Liver (tissue), 9 donors: ENCODE results near the gene ERBIN. TPM values are rescaled to one million over a fixed set of nuclear protein-coding genes. Genes with fewer than 3 reads are reported as not detected.

Experiments
- DNase-seq: peaks from one replicate; pipeline ENCODE4 v3.0.0-alpha.2; 2017; ENCODE audit warnings: low spot score
- H3K27ac ChIP-seq, 2 donors: one replicate each; pipeline ENCODE4 v1.7.0; 2013; ENCODE audit warnings: inconsistent platforms in 2 of 2, low read length in 2 of 2, control low read depth in 1 of 2, low read depth in 1 of 2, mild to moderate bottlenecking in 1 of 2
- H3K27me3 ChIP-seq, 4 donors: one replicate each; pipeline versions ENCODE4 v1.6.1 to v1.7.0; 2013; ENCODE audit warnings: low read length in 3 of 4, inconsistent platforms in 1 of 4, mild to moderate bottlenecking in 1 of 4, moderate library complexity in 1 of 4; ENCODE audit not compliant: control insufficient read depth in 4 of 4, insufficient read depth in 4 of 4
- H3K36me3 ChIP-seq, 4 donors: one replicate each; pipeline versions ENCODE4 v1.6.1 to v1.7.0; 2013; ENCODE audit warnings: low read length in 3 of 4, mild to moderate bottlenecking in 3 of 4, low read depth in 1 of 4, moderate library complexity in 1 of 4; ENCODE audit not compliant: control insufficient read depth in 4 of 4, insufficient read depth in 3 of 4
- H3K4me1 ChIP-seq, 4 donors: one replicate each; pipeline versions ENCODE4 v1.6.1 to v1.7.0; 2013; ENCODE audit warnings: low read length in 3 of 4, mild to moderate bottlenecking in 3 of 4, moderate library complexity in 1 of 4; ENCODE audit not compliant: control insufficient read depth in 4 of 4, insufficient read depth in 4 of 4
- H3K4me3 ChIP-seq, 3 donors: one replicate each; pipeline versions ENCODE4 v1.6.1 to v1.7.0; 2013; ENCODE audit warnings: low read length in 3 of 3, control low read depth in 1 of 3, low read depth in 1 of 3, mild to moderate bottlenecking in 1 of 3
- H3K9ac ChIP-seq, 2 donors: one replicate each; pipeline ENCODE4 v1.7.0; 2013; ENCODE audit warnings: low read length in 2 of 2, mild to moderate bottlenecking in 2 of 2, moderate library complexity in 2 of 2, control low read depth in 1 of 2, low read depth in 1 of 2
- H3K9me3 ChIP-seq, 4 donors: one replicate each; pipeline versions ENCODE4 v1.6.1 to v1.7.0; 2013; ENCODE audit warnings: low read length in 3 of 4; ENCODE audit not compliant: control insufficient read depth in 4 of 4
- ATF3 ChIP-seq: IDR thresholded peaks from 2 replicates; pipeline ENCODE4 v1.6.1; 2016; ENCODE audit warnings: antibody characterized with exemption
- EGR1 ChIP-seq, 2 donors: IDR thresholded peaks; 2 replicates each; pipeline ENCODE4 v1.6.1; 2016 to 2018; ENCODE audit warnings: antibody characterized with exemption in 2 of 2, low read depth in 2 of 2
- FOXA1 ChIP-seq: IDR thresholded peaks from 2 replicates; pipeline ENCODE4 v1.6.1; 2016; ENCODE audit warnings: antibody characterized with exemption
- FOXA2 ChIP-seq: IDR thresholded peaks from 2 replicates; pipeline ENCODE4 v1.6.1; 2016; ENCODE audit warnings: antibody characterized with exemption
- GABPA ChIP-seq, 2 donors: IDR thresholded peaks in 1 of 2; conservative IDR thresholded peaks in 1 of 2; 2 replicates each; pipeline ENCODE4 v1.6.1; 2016; ENCODE audit warnings: antibody characterized with exemption in 2 of 2, mild to moderate bottlenecking in 1 of 2, moderate library complexity in 1 of 2
- HNF4A ChIP-seq, 2 donors: conservative IDR thresholded peaks; 2 replicates each; pipeline ENCODE4 v1.6.1; 2016; ENCODE audit warnings: antibody characterized with exemption in 2 of 2, mild to moderate bottlenecking in 2 of 2
- HNF4G ChIP-seq: IDR thresholded peaks from 2 replicates; pipeline ENCODE4 v1.6.1; 2016; ENCODE audit warnings: antibody characterized with exemption
- JUND ChIP-seq, 2 donors: IDR thresholded peaks; 2 replicates each; pipeline ENCODE4 v1.6.1; 2016; ENCODE audit warnings: antibody characterized with exemption in 2 of 2
- MAX ChIP-seq: IDR thresholded peaks from 2 replicates; pipeline ENCODE4 v1.6.1; 2016; ENCODE audit warnings: antibody characterized with exemption
- NR2F2 ChIP-seq: IDR thresholded peaks from 2 replicates; pipeline ENCODE4 v1.6.1; 2016; ENCODE audit warnings: antibody characterized with exemption
- RAD21 ChIP-seq, 2 donors: IDR thresholded peaks; 2 replicates each; pipeline ENCODE4 v1.6.1; 2016; ENCODE audit warnings: antibody characterized with exemption in 2 of 2, mild to moderate bottlenecking in 2 of 2
- REST ChIP-seq: IDR thresholded peaks from 2 replicates; pipeline ENCODE4 v1.6.1; 2016; ENCODE audit warnings: antibody characterized with exemption, mild to moderate bottlenecking
- RXRA ChIP-seq, 2 donors: IDR thresholded peaks; 2 replicates each; pipeline ENCODE4 v1.6.1; 2017 to 2018; ENCODE audit warnings: antibody characterized with exemption in 2 of 2, mild to moderate bottlenecking in 1 of 2
- SP1 ChIP-seq: IDR thresholded peaks from 2 replicates; pipeline ENCODE4 v1.6.1; 2018; ENCODE audit warnings: antibody characterized with exemption, mild to moderate bottlenecking
- TAF1 ChIP-seq: conservative IDR thresholded peaks from 2 replicates; pipeline ENCODE4 v1.6.1; 2016; ENCODE audit warnings: antibody characterized with exemption, mild to moderate bottlenecking
- YY1 ChIP-seq: IDR thresholded peaks from 2 replicates; pipeline ENCODE4 v1.6.1; 2016; ENCODE audit warnings: antibody characterized with exemption, mild to moderate bottlenecking
- ZBTB33 ChIP-seq: IDR thresholded peaks from 2 replicates; pipeline ENCODE4 v1.6.1; 2016; ENCODE audit warnings: antibody characterized with exemption
- WGBS: extraction: QIAGEN DNeasy Blood & Tissue Kit; methylation state at CpG from one replicate; pipeline ENCODE4 v1.1.7; 2013; 5-methylcytosine and 5-hydroxymethylcytosine counted together
- polyA plus RNA-seq, 2 donors: library from polyadenylated mRNA; stranded (reverse) in 1 of 2; unstranded in 1 of 2; fragments of 200-250 nt in 1 of 2; fragments of >200 nt in 1 of 2; fragmentation: Nextera tagmentation in 1 of 2; extraction: Ambion mirVana in 1 of 2; gene quantifications; one replicate each; pipeline versions ENCODE4 v1.2.1 to v1.2.3, GENCODE V29; 2013 to 2015
- total RNA-seq, 2 donors: library from RNA; depleted of rRNA; stranded (reverse); fragments of >200 nt; gene quantifications; one replicate each; pipeline ENCODE4 v1.2.3, GENCODE V29; 2014
- donor health status: healthy.
- donor health status: healthy.
- donor health status: healthy.
- donor health status: healthy.
- donor health status: healthy.

Gene ERBIN
- total and polyA plus RNA-seq, 4 donors, result 9.7 to 54.9 (median 32.5) TPM

GRCh38 chr5:65999061-65999723 is 72.8 kb downstream of the ERBIN start:
- no peak for TF ChIP-seq JUND (IDR thresholded peaks at IDR 0.05)
- TF ChIP-seq GABPA (IDR thresholded peaks at IDR 0.05 in 1 of 2, conservative IDR thresholded peaks at IDR 0.05 in 1 of 2), result no peak
- TF ChIP-seq YY1, result no peak
- no peak for TF ChIP-seq SP1
- no peak for TF ChIP-seq HNF4G
- TF ChIP-seq FOXA1, result no peak
- TF ChIP-seq HNF4A (conservative IDR thresholded peaks at IDR 0.05), result no peak
- TF ChIP-seq RXRA (IDR thresholded peaks at IDR 0.05), result no peak
- no peak for TF ChIP-seq ATF3
- no peak for TF ChIP-seq RAD21 (IDR thresholded peaks at IDR 0.05)
- TF ChIP-seq NR2F2, result no peak
- no peak for TF ChIP-seq REST
- no peak for TF ChIP-seq EGR1 (IDR thresholded peaks at IDR 0.05; ENCODE audit: low read depth in 2 of 2)
- no peak for TF ChIP-seq FOXA2
- no peak for TF ChIP-seq MAX
- TF ChIP-seq TAF1, result no peak
- TF ChIP-seq ZBTB33, result no peak
- no peak overlapping the region for H3K4me3 ChIP-seq
- WGBS, result 97% methylated on average over 9 of the region's 9 CpGs
- no peak overlapping the region for H3K9ac ChIP-seq
- H3K9me3 ChIP-seq, result no peaks in the 10 kb centered on the region
- DNase-seq, result no peak
- H3K27me3 ChIP-seq, result no peaks in the 10 kb centered on the region
- peaks cover 0 to 14% (median 5%) of the 10 kb centered on the region in 4 donors for H3K36me3 ChIP-seq
- no peaks in the 10 kb centered on the region for H3K4me1 ChIP-seq
- no peak overlapping the region for H3K27ac ChIP-seq

- Histone ChIP-seq H3K27ac (no peak overlapping the region), H3K9ac (no peak overlapping the region), H3K4me3 (no peak overlapping the region), H3K4me1 (no peaks in the 10 kb centered on the region), H3K27me3 (no peaks in the 10 kb centered on the region), H3K9me3 (no peaks in the 10 kb centered on the region), H3K36me3 (peaks cover 0 to 6% (median 3%) of the 10 kb centered on the region in 4 donors)
- TF ChIP-seq RAD21 (IDR thresholded peaks at IDR 0.05) (no peak), MAX (no peak), REST (no peak), TAF1 (no peak), HNF4G (no peak), JUND (IDR thresholded peaks at IDR 0.05) (no peak), EGR1 (IDR thresholded peaks at IDR 0.05; ENCODE audit: low read depth in 2 of 2) (no peak), ATF3 (no peak)
- WGBS, result 98% methylated on average over 4 of the region's 4 CpGs
- DNase-seq, result no peak
These were observed 75.6 kb downstream of the ERBIN start for GRCh38 chr5:66001952-66002351.
